H1 (cell line): ENCODE results near the gene MYOCD. TPM values are rescaled to one million over a fixed set of nuclear protein-coding genes. Genes with fewer than 3 reads are reported as not detected.

Source experiments
- CTCF ChIA-PET: fragments of 300-600 bp; sonication (Branson Sonifier 250); formaldehyde crosslinking; loops from one replicate; lab custom pipeline; 2021; ENCODE audit not compliant: partially characterized antibody; lab: Charles Lee
- POLR2A ChIA-PET: fragments of 300-600 bp; sonication (Branson Sonifier 250); formaldehyde crosslinking; loops from one replicate; lab custom pipeline; 2021; ENCODE audit warnings: inconsistent platforms; ENCODE audit not compliant: partially characterized antibody; lab: Charles Lee
- DNase-seq, 2 experiments: peaks; one replicate each; pipeline versions ENCODE4 v3.0.0 to v3.0.0-alpha.2; 2010 to 2022; ENCODE audit warnings: low spot score in 2 of 2, low read depth in 1 of 2, mixed read lengths in 1 of 2
- FAIRE-seq: peaks from 2 replicates; lab custom pipeline; 2011; peaks lifted over from hg19 to GRCh38; lab: Jason Lieb, UNC
- H2AFZ ChIP-seq: 2 replicates; pipeline ENCODE4 v1.8.1; 2012; ENCODE audit warnings: low read length, inconsistent platforms
- H2AK5ac ChIP-seq: 2 replicates; pipeline ENCODE4 v1.6.1; 2013; ENCODE audit warnings: low read depth, low read length
- H2BK120ac ChIP-seq: replicated peaks from 2 replicates; pipeline ENCODE3; 2013; ENCODE audit warnings: low read depth, low read length, inconsistent platforms
- H2BK12ac ChIP-seq: 2 replicates; pipeline ENCODE4 v1.6.1; 2013; ENCODE audit warnings: low read depth, low read length
- H2BK15ac ChIP-seq: 2 replicates; pipeline ENCODE4 v1.6.1; 2013; ENCODE audit warnings: low read length
- H2BK20ac ChIP-seq: 2 replicates; pipeline ENCODE4 v1.6.1; 2013; ENCODE audit warnings: low read length
- H2BK5ac ChIP-seq: 2 replicates; pipeline ENCODE4 v1.6.1; 2013; ENCODE audit warnings: low read depth, low read length
- H3K14ac ChIP-seq: 2 replicates; pipeline ENCODE4 v1.6.1; 2013; ENCODE audit warnings: inconsistent platforms; ENCODE audit not compliant: insufficient read length
- H3K18ac ChIP-seq: 2 replicates; pipeline ENCODE4 v1.6.1; 2013; ENCODE audit warnings: low read length; ENCODE audit errors: extremely low read depth
- H3K23ac ChIP-seq: 2 replicates; pipeline ENCODE4 v1.6.1; 2013; ENCODE audit warnings: inconsistent platforms; ENCODE audit not compliant: insufficient read length
- H3K23me2 ChIP-seq: 2 replicates; pipeline ENCODE4 v1.6.1; 2013; ENCODE audit warnings: low read depth, low read length
- H3K27ac ChIP-seq: 2 replicates; pipeline ENCODE4 v1.6.1; 2011; ENCODE audit warnings: low read depth, low read length, inconsistent platforms
- H3K27me3 ChIP-seq, 4 experiments: replicated peaks in 1 of 4; 1 replicate in 1 of 4; 2 replicates in 3 of 4; pipeline versions ENCODE4 v1.6.1 to v1.8.1; 2011 to 2013; ENCODE audit warnings: low read length in 3 of 4, mild to moderate bottlenecking in 3 of 4, inconsistent platforms in 2 of 4, mixed read lengths in 2 of 4, moderate library complexity in 1 of 4; ENCODE audit not compliant: control insufficient read depth in 3 of 4, insufficient read depth in 3 of 4; ENCODE audit errors: extremely low read depth in 1 of 4
- H3K36me3 ChIP-seq, 4 experiments: 2 replicates each; pipeline versions ENCODE4 v1.6.1 to v1.8.1; 2011 to 2013; ENCODE audit warnings: mild to moderate bottlenecking in 4 of 4, low read length in 3 of 4, moderate library complexity in 2 of 4, control low read depth in 1 of 4, inconsistent platforms in 1 of 4; ENCODE audit not compliant: insufficient read depth in 4 of 4, control insufficient read depth in 2 of 4
- H3K4ac ChIP-seq: replicated peaks from 2 replicates; pipeline ENCODE3; 2013; ENCODE audit warnings: low read length, low read depth, mixed read lengths, inconsistent platforms; ENCODE audit not compliant: insufficient read length
- H3K4me1 ChIP-seq, 4 experiments: replicated peaks in 1 of 4; 1 replicate in 1 of 4; 2 replicates in 3 of 4; pipeline versions ENCODE4 v1.6.1 to v1.8.1; 2011 to 2013; ENCODE audit warnings: low read length in 3 of 4, inconsistent platforms in 2 of 4, mixed read lengths in 1 of 4; ENCODE audit not compliant: insufficient read depth in 4 of 4, control insufficient read depth in 3 of 4
- H3K4me2 ChIP-seq, 2 experiments: 2 replicates each; pipeline versions ENCODE4 v1.6.1 to v1.8.1; 2011 to 2013; ENCODE audit warnings: low read depth in 2 of 2, low read length in 2 of 2, control low read depth in 1 of 2, inconsistent platforms in 1 of 2, mild to moderate bottlenecking in 1 of 2; ENCODE audit not compliant: insufficient read depth in 1 of 2
- H3K4me3 ChIP-seq, 4 experiments: fragments of 200-600, 300-600 bp in 1 of 4; sonication (generic), shearing (Covaris generic), sonication (Bioruptor Twin) in 1 of 4; 2 replicates each; pipeline versions ENCODE4 v1.5.1 to v1.8.1; 2011 to 2016; ENCODE audit warnings: low read length in 4 of 4, low read depth in 3 of 4, control low read depth in 2 of 4, inconsistent platforms in 2 of 4, mild to moderate bottlenecking in 2 of 4, mixed read lengths in 1 of 4, moderate library complexity in 1 of 4; ENCODE audit not compliant: insufficient read depth in 2 of 4; ENCODE audit errors: extremely low read depth in 1 of 4
- H3K56ac ChIP-seq: replicated peaks from 2 replicates; pipeline ENCODE3; 2013; ENCODE audit warnings: low read depth, mild to moderate bottlenecking, mixed read lengths, low read length, inconsistent platforms; ENCODE audit not compliant: insufficient read length
- H3K79me1 ChIP-seq: 2 replicates; pipeline ENCODE4 v1.6.1; 2013; ENCODE audit warnings: low read depth, low read length, control low read depth
- H3K79me2 ChIP-seq, 2 experiments: 2 replicates each; pipeline versions ENCODE4 v1.6.1 to v1.8.1; 2012 to 2013; ENCODE audit warnings: low read length in 2 of 2, mild to moderate bottlenecking in 2 of 2, inconsistent platforms in 1 of 2; ENCODE audit not compliant: insufficient read depth in 2 of 2, control insufficient read depth in 1 of 2
- H3K9ac ChIP-seq, 4 experiments: replicated peaks in 1 of 4; 1 replicate in 1 of 4; 2 replicates in 3 of 4; pipeline versions ENCODE4 v1.6.1 to v1.8.1; 2011 to 2013; ENCODE audit warnings: low read depth in 3 of 4, low read length in 3 of 4, control low read depth in 2 of 4, mild to moderate bottlenecking in 2 of 4, moderate library complexity in 2 of 4, inconsistent platforms in 1 of 4; ENCODE audit errors: extremely low read depth in 1 of 4
- H3K9me3 ChIP-seq, 2 experiments: 2 replicates each; pipeline versions ENCODE4 v1.6.1 to v1.8.1; 2012 to 2013; ENCODE audit warnings: mild to moderate bottlenecking in 2 of 2, moderate library complexity in 2 of 2, control low read depth in 1 of 2, inconsistent platforms in 1 of 2, low read depth in 1 of 2, low read length in 1 of 2, mixed read lengths in 1 of 2; ENCODE audit not compliant: insufficient read depth in 2 of 2
- H4K20me1 ChIP-seq, 2 experiments: replicated peaks in 1 of 2; 2 replicates each; pipeline versions ENCODE3 to v1.8.1; 2011 to 2013; ENCODE audit warnings: inconsistent platforms in 2 of 2, low read length in 2 of 2, mild to moderate bottlenecking in 1 of 2; ENCODE audit not compliant: insufficient read depth in 2 of 2, control insufficient read depth in 1 of 2
- H4K5ac ChIP-seq: 2 replicates; pipeline ENCODE4 v1.6.1; 2013; ENCODE audit warnings: low read length, low read depth, mixed read lengths, inconsistent platforms; ENCODE audit not compliant: insufficient read length
- H4K8ac ChIP-seq: 2 replicates; pipeline ENCODE4 v1.8.0; 2013; ENCODE audit warnings: mild to moderate bottlenecking, moderate library complexity, low read length, inconsistent platforms; ENCODE audit not compliant: insufficient read depth; ENCODE audit errors: extremely low read depth
- H4K91ac ChIP-seq: replicated peaks from 2 replicates; pipeline ENCODE3; 2013; ENCODE audit warnings: low read length, mixed read lengths, inconsistent platforms; ENCODE audit not compliant: insufficient read length
- EZH2 ChIP-seq: fragments of 200-600 bp; sonication (generic); IDR thresholded peaks from 2 replicates; pipeline ENCODE4 v1.7.1; 2012; ENCODE audit warnings: low read depth, mild to moderate bottlenecking, moderate library complexity, low read length, inconsistent platforms; ENCODE audit not compliant: severe bottlenecking
- RXRA ChIP-seq: IDR thresholded peaks from 2 replicates; pipeline ENCODE4 v1.6.1; 2011; ENCODE audit warnings: low read depth, mild to moderate bottlenecking, low read length, moderate library complexity; ENCODE audit not compliant: insufficient read depth
- WGBS, 2 experiments: shearing (Covaris generic) in 1 of 2; methylation state at CpG; one replicate each; pipeline versions ENCODE4 v1.1.6 to v1.1.7; 2013 to 2015; ENCODE audit warnings: low lambda C conversion rate in 2 of 2, mixed read lengths in 2 of 2, inconsistent platforms in 1 of 2, low coverage in 1 of 2, missing lambda C conversion rate in 1 of 2; ENCODE audit not compliant: insufficient replicate concordance in 2 of 2, insufficient coverage in 1 of 2, insufficient read length in 1 of 2; ENCODE audit errors: extremely low coverage in 1 of 2, missing lambda C conversion rate in 1 of 2; 5-methylcytosine and 5-hydroxymethylcytosine counted together
- polyA plus RNA-seq, 7 experiments: library from polyadenylated mRNA; depleted of rRNA in 3 of 7; stranded (reverse) in 5 of 7; unstranded in 2 of 7; fragments of >200 nt in 5 of 7; fragments of 200-250 nt in 2 of 7; gene quantifications; 1 replicate in 5 of 7; 2 replicates in 1 of 7; 4 replicates in 1 of 7; pipeline versions ENCODE4 v1.2.1 to v1.2.3, GENCODE V29; 2011 to 2013; ENCODE audit warnings: missing spikeins in 2 of 7, mixed read lengths in 2 of 7
- total RNA-seq: library from RNA; stranded (reverse); fragmentation: NEBNext Ultra II Directional; extraction: Animal tissue kit (Norgen Biotek cat#: 25700); gene quantifications from 2 replicates; pipeline ENCODE4 v1.2.1, GENCODE V29; 2021

MYOCD gene
- total and polyA plus RNA-seq, 2 of the 8 experiments (the other 6 are each of a cell fraction or from before 2014, with no cell fraction given), result 0.30 to 4.9 TPM

- Histone ChIP-seq H3K18ac (no peak overlapping the region), H3K27me3 (no peaks in the 10 kb centered on the region), H3K4me2 (no peak overlapping the region), H3K9me3 (no peaks in the 10 kb centered on the region), H3K79me1 (no peaks in the 10 kb centered on the region), H3K27ac (no peak overlapping the region), H4K5ac (no peak overlapping the region), H2BK12ac (no peak overlapping the region), H4K8ac (no peak overlapping the region), H4K20me1 (no peaks in the 10 kb centered on the region), H3K4ac (no peak overlapping the region), H3K36me3 (no peaks in the 10 kb centered on the region), H2BK5ac (no peak overlapping the region), H4K91ac (no peak overlapping the region), H3K4me1 (peaks cover 0 to 3% (median under 1%) of the 10 kb centered on the region in 4 experiments; a peak in 2 of 7 replicates), H3K23ac (no peak overlapping the region), H3K14ac (no peak overlapping the region), H2BK120ac (no peak overlapping the region), H3K56ac (no peak overlapping the region), H2AFZ (no peak overlapping the region), H3K4me3 (no peak overlapping the region), H3K23me2 (no peaks in the 10 kb centered on the region), H2BK20ac (no peak overlapping the region), H2AK5ac (no peak overlapping the region), H2BK15ac (no peak overlapping the region), H3K9ac (no peak overlapping the region), H3K79me2 (no peaks in the 10 kb centered on the region)
- POLR2A ChIA-PET, result no interaction called here
- no peak for FAIRE-seq
- DNase-seq, result no peak
- CTCF ChIA-PET, result no interaction called here
- WGBS, 2 experiments, result 92% methylated on average over 2 of the region's 2 CpGs; no CpG with 5 or more reads in 1 of the 2 experiments
- TF ChIP-seq RXRA (no peak), EZH2 (no peak)
Observed at GRCh38 chr17:12640364-12640763, 25.3 kb upstream of the MYOCD start.
